ENCODE results near the gene ESPNL.

DNA sequence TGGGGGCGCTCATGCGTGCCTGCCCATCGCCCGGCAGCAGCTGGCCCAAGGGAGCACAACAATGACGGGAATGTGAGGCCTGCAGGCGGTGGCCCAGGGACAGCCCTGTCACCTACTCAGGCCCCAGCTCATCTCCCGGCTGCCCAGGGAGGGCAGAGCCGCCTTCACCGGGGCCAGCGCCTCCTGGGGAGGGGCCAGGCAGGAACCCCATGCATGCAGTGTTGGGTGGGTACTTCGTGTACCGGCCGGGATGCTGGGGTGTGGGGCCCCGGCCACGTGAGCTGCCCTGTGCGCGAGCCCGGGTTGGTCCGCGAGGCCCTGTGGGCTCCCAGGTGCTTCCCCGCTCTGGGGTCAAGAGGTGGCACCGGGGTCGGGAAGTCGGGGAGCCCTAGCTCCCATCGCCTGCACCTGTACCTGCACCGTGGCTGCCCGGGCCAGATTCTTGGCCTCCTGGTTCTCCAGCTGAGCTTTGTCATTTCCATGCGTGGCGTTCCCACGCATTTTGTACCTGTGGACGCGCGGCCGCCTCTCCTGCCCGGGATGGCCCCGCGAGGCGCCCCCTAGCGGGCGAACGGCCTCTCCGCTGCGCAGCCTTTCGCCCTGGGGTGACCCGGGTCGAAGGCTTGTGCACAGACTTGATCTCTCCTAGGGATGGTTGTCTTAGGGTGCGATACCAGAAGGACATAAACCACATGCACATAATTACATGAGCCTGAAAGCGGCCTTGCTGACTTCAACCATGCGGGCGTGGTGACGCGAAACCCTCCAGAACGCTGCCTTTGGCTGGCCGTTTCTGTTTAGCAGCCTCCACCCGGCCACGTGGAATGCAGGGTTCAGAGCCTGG is 39.3 kb downstream of the ESPNL start:
- TF ChIP-seq, protein P1, sequence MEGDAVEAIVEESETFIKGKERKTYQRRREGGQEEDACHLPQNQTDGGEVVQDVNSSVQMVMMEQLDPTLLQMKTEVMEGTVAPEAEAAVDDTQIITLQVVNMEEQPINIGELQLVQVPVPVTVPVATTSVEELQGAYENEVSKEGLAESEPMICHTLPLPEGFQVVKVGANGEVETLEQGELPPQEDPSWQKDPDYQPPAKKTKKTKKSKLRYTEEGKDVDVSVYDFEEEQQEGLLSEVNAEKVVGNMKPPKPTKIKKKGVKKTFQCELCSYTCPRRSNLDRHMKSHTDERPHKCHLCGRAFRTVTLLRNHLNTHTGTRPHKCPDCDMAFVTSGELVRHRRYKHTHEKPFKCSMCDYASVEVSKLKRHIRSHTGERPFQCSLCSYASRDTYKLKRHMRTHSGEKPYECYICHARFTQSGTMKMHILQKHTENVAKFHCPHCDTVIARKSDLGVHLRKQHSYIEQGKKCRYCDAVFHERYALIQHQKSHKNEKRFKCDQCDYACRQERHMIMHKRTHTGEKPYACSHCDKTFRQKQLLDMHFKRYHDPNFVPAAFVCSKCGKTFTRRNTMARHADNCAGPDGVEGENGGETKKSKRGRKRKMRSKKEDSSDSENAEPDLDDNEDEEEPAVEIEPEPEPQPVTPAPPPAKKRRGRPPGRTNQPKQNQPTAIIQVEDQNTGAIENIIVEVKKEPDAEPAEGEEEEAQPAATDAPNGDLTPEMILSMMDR (conservative IDR thresholded peaks at IDR 0.05; ENCODE audit: low read length) = peak; percentile 48
- no peak for TF ChIP-seq EZH2phosphoT487 (IDR thresholded peaks at IDR 0.05; ENCODE audit: borderline replicate concordance)
